IMR-90 (cell line): ENCODE results near the gene SLITRK5.

Experiments used
- BHLHE40 ChIP-seq: fragments of 150-350 bp; IDR thresholded peaks from 2 replicates; pipeline ENCODE4 v1.6.1; 2016; ENCODE audit warnings: mild to moderate bottlenecking, low read depth, low read length
- CEBPB ChIP-seq: IDR thresholded peaks from 2 replicates; pipeline ENCODE4 v1.6.1; 2012; ENCODE audit warnings: low read depth, low read length, improper control_type of control experiment
- CHD1 ChIP-seq: IDR thresholded peaks from 2 replicates; pipeline ENCODE4 v1.6.1; 2012; ENCODE audit warnings: low read depth, low read length, improper control_type of control experiment
- CTCF ChIP-seq: conservative IDR thresholded peaks from 2 replicates; pipeline ENCODE4 v1.5.1; 2012; ENCODE audit warnings: mild to moderate bottlenecking, low read depth, low read length, improper control_type of control experiment
- ELK1 ChIP-seq: fragments of 150-350 bp; IDR thresholded peaks from 2 replicates; pipeline ENCODE4 v1.6.1; 2016; ENCODE audit warnings: low read depth, mild to moderate bottlenecking, low read length, moderate library complexity, borderline replicate concordance
- FOS ChIP-seq: fragments of 150-350 bp; IDR thresholded peaks from 2 replicates; pipeline ENCODE4 v1.6.1; 2016; ENCODE audit warnings: low read depth, low read length
- MAZ ChIP-seq: IDR thresholded peaks from 2 replicates; pipeline ENCODE4 v1.6.1; 2012; ENCODE audit warnings: low read depth, mild to moderate bottlenecking, low read length, improper control_type of control experiment, moderate library complexity, borderline replicate concordance
- MXI1 ChIP-seq: IDR thresholded peaks from 2 replicates; pipeline ENCODE4 v1.6.1; 2012; ENCODE audit warnings: low read depth, mild to moderate bottlenecking, low read length, moderate library complexity, borderline replicate concordance
- POLR2A ChIP-seq: IDR thresholded peaks from 2 replicates; pipeline ENCODE4 v1.6.1; 2012; ENCODE audit warnings: mild to moderate bottlenecking, low read depth, low read length
- RCOR1 ChIP-seq: IDR thresholded peaks from 2 replicates; pipeline ENCODE4 v1.6.1; 2012; ENCODE audit warnings: mild to moderate bottlenecking, low read length, improper control_type of control experiment; ENCODE audit not compliant: insufficient replicate concordance
- USF2 ChIP-seq: fragments of 150-350 bp; IDR thresholded peaks from 2 replicates; pipeline ENCODE4 v1.6.1; 2017; ENCODE audit warnings: mild to moderate bottlenecking, antibody characterized with exemption, low read length, low read depth

GRCh38 chr13:87680298-87680697 is 9.1 kb downstream of the SLITRK5 start:
- no peak for TF ChIP-seq CTCF
- no peak for TF ChIP-seq CEBPB
- no peak for TF ChIP-seq CHD1
- no peak for TF ChIP-seq MXI1
- no peak for TF ChIP-seq POLR2A
- TF ChIP-seq MAZ: no peak
- no peak for TF ChIP-seq RCOR1
- no peak for TF ChIP-seq BHLHE40
- no peak for TF ChIP-seq ELK1
- TF ChIP-seq FOS: no peak
- no peak for TF ChIP-seq USF2
